ENCODE measurements around the gene MUC4.
"Not testable (repeated sequence)": the region's sequence is repeated elsewhere in the genome, so short reads cannot be mapped to it uniquely, and the experiment has no call there.

The MUC4 gene

DNA sequence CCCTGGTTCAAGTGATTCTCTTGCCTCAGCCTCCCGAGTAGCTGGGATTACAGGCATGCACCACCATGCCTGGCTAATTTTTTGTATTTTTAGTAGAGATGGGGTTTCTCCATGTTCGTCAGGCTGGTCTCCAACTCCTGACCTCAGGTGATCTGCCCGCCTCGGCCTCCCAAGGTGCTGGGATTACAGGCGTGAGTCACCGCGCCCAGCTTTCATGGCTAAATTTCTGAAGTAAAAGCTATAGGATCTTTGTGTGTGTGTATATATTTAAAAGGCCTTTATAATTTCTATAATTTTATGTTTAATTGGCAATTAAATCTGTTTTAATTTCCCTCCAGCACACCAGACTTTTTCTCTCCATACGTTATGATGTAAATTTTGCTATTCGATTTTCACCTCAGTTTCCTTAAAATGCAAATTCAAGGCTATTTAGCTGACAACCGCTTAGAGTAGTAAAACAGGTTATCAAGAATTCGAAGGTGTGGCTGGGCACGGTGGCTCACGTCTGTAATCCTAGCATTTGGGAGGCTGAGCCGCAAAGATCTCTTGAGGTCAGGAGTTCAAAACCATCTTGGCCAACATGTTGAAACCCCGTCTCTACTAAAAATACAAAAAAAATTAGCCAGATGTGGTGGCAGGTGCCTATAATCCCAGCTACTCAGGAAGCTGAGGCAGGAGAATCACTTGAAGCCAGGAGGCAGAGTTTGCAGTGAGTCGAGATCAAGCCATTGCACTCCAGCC, 92.0 kb downstream of the MUC4 start:
- H4K20me1 ChIP-seq (ENCODE audit: insufficient read depth, low read length, poor library complexity, severe bottlenecking); H3K79me2 ChIP-seq (ENCODE audit: insufficient read depth, low read length); H3K9ac ChIP-seq (ENCODE audit: low read depth, low read length, poor library complexity, severe bottlenecking); H2AFZ ChIP-seq (ENCODE audit: low read length); H3K9me2 ChIP-seq (replicated peaks; ENCODE audit: low read depth, low read length); H3F3A ChIP-seq (ENCODE audit: low read depth); H3K4me1 ChIP-seq (ENCODE audit: insufficient read depth, low read length, poor library complexity, severe bottlenecking); H3K4me3 ChIP-seq (ENCODE audit: low read length, poor library complexity, severe bottlenecking); H3K9me3 ChIP-seq (ENCODE audit: insufficient read depth, low read depth, low read length); H3K36me3 ChIP-seq (ENCODE audit: insufficient read depth, low read length); H3K4me2 ChIP-seq (ENCODE audit: low read depth, low read length, poor library complexity, severe bottlenecking); H3K27me3 ChIP-seq (ENCODE audit: insufficient read depth, low read length, poor library complexity, severe bottlenecking): not testable (repeated sequence)

DNA sequence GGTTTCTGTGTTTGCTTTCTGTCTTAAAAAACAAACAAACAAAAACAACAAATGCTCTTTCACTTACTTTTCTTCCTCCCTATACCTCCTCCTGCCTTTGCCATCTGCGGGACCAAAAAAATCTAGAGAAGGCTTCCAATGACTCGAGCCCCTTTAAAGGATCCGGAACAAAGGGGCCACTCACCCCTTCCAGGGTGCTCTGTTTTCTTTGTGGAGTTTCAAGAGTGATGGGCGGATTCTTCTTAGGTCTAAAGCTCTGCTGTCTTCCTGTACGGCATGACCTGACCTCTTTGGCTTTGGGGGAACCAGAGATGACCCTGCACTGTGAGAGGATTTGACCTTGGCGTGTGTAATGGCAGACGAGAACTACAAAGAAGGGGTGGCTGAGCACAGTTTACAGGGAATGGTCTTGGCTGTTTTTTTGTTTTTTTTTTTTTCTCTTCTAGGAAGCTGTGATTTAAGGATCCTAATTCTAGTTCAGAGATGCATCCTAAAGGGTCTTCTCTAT, 93.2 kb downstream of the MUC4 start:
- Histone ChIP-seq H3K79me2 (ENCODE audit: insufficient read depth, low read length) (no peaks in the 10 kb centered on the region), H3K4me2 (ENCODE audit: low read depth, low read length, poor library complexity, severe bottlenecking) (no peak overlapping the region), H4K20me1 (ENCODE audit: insufficient read depth, low read length, poor library complexity, severe bottlenecking) (no peaks in the 10 kb centered on the region), H3K9ac (ENCODE audit: low read depth, low read length, poor library complexity, severe bottlenecking) (no peak overlapping the region), H3K36me3 (ENCODE audit: insufficient read depth, low read length) (peaks cover 6% of the 10 kb centered on the region; the same call in 1 of the 2 replicates), H3K9me3 (ENCODE audit: insufficient read depth, low read depth, low read length) (no peaks in the 10 kb centered on the region), H3K4me1 (ENCODE audit: insufficient read depth, low read length, poor library complexity, severe bottlenecking) (no peaks in the 10 kb centered on the region), H3K27me3 (ENCODE audit: insufficient read depth, low read length, poor library complexity, severe bottlenecking) (no peaks in the 10 kb centered on the region), H3K9me2 (replicated peaks; ENCODE audit: low read depth, low read length) (no peaks in the 10 kb centered on the region), H2AFZ (ENCODE audit: low read length) (no peak overlapping the region), H3K4me3 (ENCODE audit: low read length, poor library complexity, severe bottlenecking) (no peak overlapping the region), H3F3A (ENCODE audit: low read depth) (no peaks in the 10 kb centered on the region)
- TF ChIP-seq, protein P1, sequence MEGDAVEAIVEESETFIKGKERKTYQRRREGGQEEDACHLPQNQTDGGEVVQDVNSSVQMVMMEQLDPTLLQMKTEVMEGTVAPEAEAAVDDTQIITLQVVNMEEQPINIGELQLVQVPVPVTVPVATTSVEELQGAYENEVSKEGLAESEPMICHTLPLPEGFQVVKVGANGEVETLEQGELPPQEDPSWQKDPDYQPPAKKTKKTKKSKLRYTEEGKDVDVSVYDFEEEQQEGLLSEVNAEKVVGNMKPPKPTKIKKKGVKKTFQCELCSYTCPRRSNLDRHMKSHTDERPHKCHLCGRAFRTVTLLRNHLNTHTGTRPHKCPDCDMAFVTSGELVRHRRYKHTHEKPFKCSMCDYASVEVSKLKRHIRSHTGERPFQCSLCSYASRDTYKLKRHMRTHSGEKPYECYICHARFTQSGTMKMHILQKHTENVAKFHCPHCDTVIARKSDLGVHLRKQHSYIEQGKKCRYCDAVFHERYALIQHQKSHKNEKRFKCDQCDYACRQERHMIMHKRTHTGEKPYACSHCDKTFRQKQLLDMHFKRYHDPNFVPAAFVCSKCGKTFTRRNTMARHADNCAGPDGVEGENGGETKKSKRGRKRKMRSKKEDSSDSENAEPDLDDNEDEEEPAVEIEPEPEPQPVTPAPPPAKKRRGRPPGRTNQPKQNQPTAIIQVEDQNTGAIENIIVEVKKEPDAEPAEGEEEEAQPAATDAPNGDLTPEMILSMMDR (conservative IDR thresholded peaks at IDR 0.05; ENCODE audit: low read length), result no peak
- no peak for TF ChIP-seq EZH2phosphoT487 (IDR thresholded peaks at IDR 0.05; ENCODE audit: borderline replicate concordance)

DNA sequence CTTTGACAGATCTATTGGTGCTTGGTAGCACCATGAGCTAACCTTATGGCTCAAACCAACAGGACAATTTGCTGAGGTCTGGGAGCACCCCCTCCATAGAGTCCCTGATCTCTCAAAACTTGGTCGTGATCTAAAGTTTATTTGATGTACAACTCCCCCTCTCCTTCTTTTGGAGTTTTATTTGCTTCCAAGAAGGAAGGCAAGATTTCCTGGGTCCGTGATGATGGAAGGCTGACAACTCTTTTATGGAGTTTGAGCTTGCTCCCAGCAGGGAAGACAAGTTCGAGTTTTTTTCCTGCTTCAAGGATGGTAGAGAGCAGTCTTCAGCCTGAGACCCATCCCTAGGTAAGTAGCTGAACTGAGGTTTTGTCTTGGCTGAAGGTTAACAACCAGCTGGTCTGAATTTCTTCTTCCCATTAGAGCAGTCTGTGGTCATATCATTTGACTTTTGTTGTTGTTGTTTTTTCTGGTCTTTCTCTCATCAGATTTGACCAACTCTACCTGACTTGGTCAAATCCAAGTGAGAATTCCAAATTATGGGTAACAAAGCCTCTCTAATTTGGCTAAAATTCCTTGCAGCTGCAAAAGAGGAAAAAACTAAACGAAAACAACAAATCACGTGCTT, 93.8 kb downstream of the MUC4 start:
- Histone ChIP-seq H3F3A (ENCODE audit: low read depth) (no peaks in the 10 kb centered on the region), H3K9me2 (replicated peaks; ENCODE audit: low read depth, low read length) (no peaks in the 10 kb centered on the region), H2AFZ (ENCODE audit: low read length) (no peak overlapping the region), H3K9ac (ENCODE audit: low read depth, low read length, poor library complexity, severe bottlenecking) (no peak overlapping the region), H3K4me2 (ENCODE audit: low read depth, low read length, poor library complexity, severe bottlenecking) (no peak overlapping the region), H3K4me3 (ENCODE audit: low read length, poor library complexity, severe bottlenecking) (no peak overlapping the region), H3K27me3 (ENCODE audit: insufficient read depth, low read length, poor library complexity, severe bottlenecking) (no peaks in the 10 kb centered on the region), H4K20me1 (ENCODE audit: insufficient read depth, low read length, poor library complexity, severe bottlenecking) (no peaks in the 10 kb centered on the region), H3K4me1 (ENCODE audit: insufficient read depth, low read length, poor library complexity, severe bottlenecking) (no peaks in the 10 kb centered on the region), H3K36me3 (ENCODE audit: insufficient read depth, low read length) (peaks cover 6% of the 10 kb centered on the region; the same call in 1 of the 2 replicates), H3K9me3 (ENCODE audit: insufficient read depth, low read depth, low read length) (no peaks in the 10 kb centered on the region), H3K79me2 (ENCODE audit: insufficient read depth, low read length) (no peaks in the 10 kb centered on the region)
- TF ChIP-seq EZH2phosphoT487 (IDR thresholded peaks at IDR 0.05; ENCODE audit: borderline replicate concordance), result no peak
- TF ChIP-seq, protein P1 (conservative IDR thresholded peaks at IDR 0.05; ENCODE audit: low read length), result no peak
